Mononuclear cell (primary cell): ENCODE results near the gene EXTL1. TPM values are rescaled to one million over a fixed set of nuclear protein-coding genes. Genes with fewer than 3 reads are reported as not detected.

Experiments used
- H3K27me3 ChIP-seq: 2 replicates; pipeline ENCODE4 v1.6.0; 2011; ENCODE audit warnings: low read length, control low read depth; ENCODE audit not compliant: insufficient read depth
- H3K4me1 ChIP-seq: 2 replicates; pipeline ENCODE4 v1.5.1; 2011; ENCODE audit warnings: mild to moderate bottlenecking, low read length, control low read depth; ENCODE audit not compliant: insufficient read depth
- H3K4me3 ChIP-seq: 2 replicates; pipeline ENCODE4 v1.5.1; 2011; ENCODE audit warnings: mild to moderate bottlenecking, low read length, moderate library complexity
- H3K9me3 ChIP-seq: 2 replicates; pipeline ENCODE4 v1.5.1; 2011; ENCODE audit warnings: low read depth, mild to moderate bottlenecking, control low read depth, low read length
- total RNA-seq: library from RNA; depleted of rRNA; stranded (reverse); fragments of >200 nt; gene quantifications from one replicate; pipeline ENCODE4 v1.2.3, GENCODE V29; 2012

EXTL1 gene
- total RNA-seq, 1 donor = under 0.01 TPM

GRCh38 chr1:26014179-26014578 is 7.4 kb upstream of the EXTL1 start:
- no peak overlapping the region for H3K4me3 ChIP-seq
- no peaks in the 10 kb centered on the region for H3K27me3 ChIP-seq
- peaks cover 35% of the 10 kb centered on the region for H3K4me1 ChIP-seq
- no peaks in the 10 kb centered on the region for H3K9me3 ChIP-seq

- Histone ChIP-seq H3K4me3 (no peak overlapping the region), H3K4me1 (peaks cover 35% of the 10 kb centered on the region), H3K27me3 (no peaks in the 10 kb centered on the region), H3K9me3 (no peaks in the 10 kb centered on the region)
Measured at GRCh38 chr1:26015358-26015757, 6.2 kb upstream of the EXTL1 start.

- no peak overlapping the region for H3K4me3 ChIP-seq
- peaks cover 35% of the 10 kb centered on the region for H3K4me1 ChIP-seq
- no peaks in the 10 kb centered on the region for H3K27me3 ChIP-seq
- H3K9me3 ChIP-seq = no peaks in the 10 kb centered on the region
Measured at GRCh38 chr1:26016258-26016952, 5.2 kb upstream of the EXTL1 start.

GRCh38 chr1:26016953-26017545 is 4.5 kb upstream of the EXTL1 start:
- Histone ChIP-seq H3K9me3 (no peaks in the 10 kb centered on the region), H3K27me3 (no peaks in the 10 kb centered on the region), H3K4me1 (peaks cover 35% of the 10 kb centered on the region), H3K4me3 (no peak overlapping the region)

GRCh38 chr1:26017606-26018005 is 4.0 kb upstream of the EXTL1 start:
- no peaks in the 10 kb centered on the region for H3K9me3 ChIP-seq
- H3K4me1 ChIP-seq = peaks cover 35% of the 10 kb centered on the region
- no peaks in the 10 kb centered on the region for H3K27me3 ChIP-seq
- no peak overlapping the region for H3K4me3 ChIP-seq

GRCh38 chr1:26019641-26020315 is 1.8 kb upstream of the EXTL1 start:
- Histone ChIP-seq H3K27me3 (no peaks in the 10 kb centered on the region), H3K4me1 (peaks cover 30% of the 10 kb centered on the region), H3K4me3 (no peak overlapping the region), H3K9me3 (no peaks in the 10 kb centered on the region)

- H3K27me3 ChIP-seq = no peaks in the 10 kb centered on the region
- peaks cover 24% of the 10 kb centered on the region for H3K4me1 ChIP-seq
- H3K9me3 ChIP-seq = no peaks in the 10 kb centered on the region
- no peak overlapping the region for H3K4me3 ChIP-seq
Measured at GRCh38 chr1:26020330-26020768, 1.2 kb upstream of the EXTL1 start.

- no peaks in the 10 kb centered on the region for H3K9me3 ChIP-seq
- H3K27me3 ChIP-seq = no peaks in the 10 kb centered on the region
- peaks cover 17% of the 10 kb centered on the region for H3K4me1 ChIP-seq
- H3K4me3 ChIP-seq = no peak overlapping the region
Measured at GRCh38 chr1:26020941-26021646, 481 bp upstream of the EXTL1 start.

GRCh38 chr1:26022404-26022779 is 817 bp downstream of the EXTL1 start:
- Histone ChIP-seq H3K27me3 (no peaks in the 10 kb centered on the region), H3K4me1 (peaks cover 4% of the 10 kb centered on the region), H3K4me3 (no peak overlapping the region), H3K9me3 (no peaks in the 10 kb centered on the region)

- no peak overlapping the region for H3K4me3 ChIP-seq
- H3K9me3 ChIP-seq = no peaks in the 10 kb centered on the region
- no peaks in the 10 kb centered on the region for H3K27me3 ChIP-seq
- no peaks in the 10 kb centered on the region for H3K4me1 ChIP-seq
Measured at GRCh38 chr1:26023009-26023408, 1.4 kb downstream of the EXTL1 start.

- no peak overlapping the region for H3K4me3 ChIP-seq
- no peaks in the 10 kb centered on the region for H3K9me3 ChIP-seq
- H3K27me3 ChIP-seq = no peaks in the 10 kb centered on the region
- H3K4me1 ChIP-seq = no peaks in the 10 kb centered on the region
Measured at GRCh38 chr1:26023826-26024225, 2.3 kb downstream of the EXTL1 start.

- no peak overlapping the region for H3K4me3 ChIP-seq
- no peaks in the 10 kb centered on the region for H3K27me3 ChIP-seq
- H3K9me3 ChIP-seq = no peaks in the 10 kb centered on the region
- H3K4me1 ChIP-seq = no peaks in the 10 kb centered on the region
Measured at GRCh38 chr1:26025060-26025459, 3.5 kb downstream of the EXTL1 start.

- Histone ChIP-seq H3K4me1 (no peaks in the 10 kb centered on the region), H3K27me3 (no peaks in the 10 kb centered on the region), H3K4me3 (no peak overlapping the region), H3K9me3 (no peaks in the 10 kb centered on the region)
Measured at GRCh38 chr1:26025517-26025916, 3.9 kb downstream of the EXTL1 start.

GRCh38 chr1:26027716-26028489 is 6.3 kb downstream of the EXTL1 start:
- Histone ChIP-seq H3K4me3 (no peak overlapping the region), H3K9me3 (no peaks in the 10 kb centered on the region), H3K27me3 (no peaks in the 10 kb centered on the region), H3K4me1 (no peaks in the 10 kb centered on the region)
